GM21360 (cell line): ENCODE data around the gene LITAFD.

ENCODE experiments used
- ATAC-seq: cut with Tn5 transposase; IDR thresholded peaks from one replicate; pipeline ENCODE4 v1.9.1; 2021; ENCODE audit warnings: mild to moderate bottlenecking, moderate library complexity; ENCODE audit not compliant: unreplicated experiment

Gene LITAFD

DNA sequence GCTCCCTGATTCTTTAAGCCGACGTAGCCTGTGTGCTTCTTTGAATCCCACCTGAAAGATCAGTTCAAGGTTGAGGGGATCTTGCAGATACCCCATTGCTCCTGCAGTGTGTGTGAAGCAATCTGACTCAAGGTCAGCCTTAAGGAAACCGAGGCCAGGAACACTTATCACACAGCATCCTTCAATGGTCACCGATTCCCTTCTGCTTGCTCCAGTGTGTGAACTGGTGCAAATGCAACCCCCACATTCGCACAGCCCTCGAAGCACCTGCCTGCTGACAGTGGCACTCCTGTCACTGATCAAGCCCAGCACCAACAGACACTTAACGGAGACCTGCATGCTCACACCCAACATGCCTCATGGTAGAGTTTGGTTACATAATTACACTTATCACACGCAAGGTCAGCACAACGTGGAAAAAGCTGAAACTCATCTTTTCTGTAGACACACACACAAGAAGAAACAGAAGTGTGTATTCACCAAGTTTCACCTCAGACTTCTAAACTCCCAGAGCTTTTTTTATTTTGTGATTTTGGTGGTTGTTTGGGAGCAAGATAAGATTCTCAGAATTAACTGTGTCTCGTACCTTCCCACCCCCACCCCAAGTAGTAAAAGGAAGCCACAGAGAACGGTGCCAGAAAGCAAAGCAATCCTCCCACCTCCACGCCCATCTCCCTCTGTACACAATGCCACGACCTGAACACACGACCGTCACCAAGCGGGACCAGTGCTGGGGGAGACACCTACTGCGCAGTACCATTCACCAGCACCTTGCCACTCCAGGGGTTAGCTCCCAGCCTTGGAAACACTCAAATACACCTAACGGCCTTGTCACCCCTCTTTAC is 37.2 kb downstream of the LITAFD start:
- ATAC-seq, result no peak

- no peak for ATAC-seq
These were observed 37.8 kb downstream of the LITAFD start for GRCh38 chr16:8919934-8920462.

DNA sequence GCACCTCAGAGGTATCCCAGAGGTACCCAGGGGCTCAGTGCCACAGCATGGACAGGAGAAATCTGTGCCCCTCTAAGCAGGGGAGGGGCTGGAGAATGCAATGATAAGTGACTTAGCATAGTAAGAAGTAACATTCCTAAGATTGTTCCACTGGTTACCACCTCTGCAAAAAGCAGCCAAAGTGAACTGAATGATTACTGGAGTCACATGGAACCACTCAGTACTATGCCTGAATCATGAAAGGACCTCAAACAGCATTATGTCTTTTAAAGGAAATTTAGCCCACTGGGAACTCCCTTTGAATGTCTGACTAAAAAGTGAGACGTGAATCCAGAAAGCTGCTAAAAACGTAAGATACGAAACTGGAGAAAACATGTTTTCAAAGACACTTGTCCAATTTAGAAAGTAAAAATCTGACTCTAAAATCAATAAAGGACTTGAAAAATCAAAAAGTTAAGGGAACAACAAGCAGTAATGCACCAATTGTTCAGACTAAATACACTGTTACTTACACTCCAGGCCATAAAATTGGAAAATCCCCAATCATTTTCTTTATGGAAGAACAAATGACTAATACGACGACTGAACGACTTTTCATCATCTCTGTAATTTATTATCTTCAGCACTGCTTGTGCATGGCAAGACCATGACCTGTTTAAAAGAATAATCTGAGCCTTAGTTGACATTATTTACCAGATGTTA is 38.6 kb downstream of the LITAFD start:
- no peak for ATAC-seq

DNA sequence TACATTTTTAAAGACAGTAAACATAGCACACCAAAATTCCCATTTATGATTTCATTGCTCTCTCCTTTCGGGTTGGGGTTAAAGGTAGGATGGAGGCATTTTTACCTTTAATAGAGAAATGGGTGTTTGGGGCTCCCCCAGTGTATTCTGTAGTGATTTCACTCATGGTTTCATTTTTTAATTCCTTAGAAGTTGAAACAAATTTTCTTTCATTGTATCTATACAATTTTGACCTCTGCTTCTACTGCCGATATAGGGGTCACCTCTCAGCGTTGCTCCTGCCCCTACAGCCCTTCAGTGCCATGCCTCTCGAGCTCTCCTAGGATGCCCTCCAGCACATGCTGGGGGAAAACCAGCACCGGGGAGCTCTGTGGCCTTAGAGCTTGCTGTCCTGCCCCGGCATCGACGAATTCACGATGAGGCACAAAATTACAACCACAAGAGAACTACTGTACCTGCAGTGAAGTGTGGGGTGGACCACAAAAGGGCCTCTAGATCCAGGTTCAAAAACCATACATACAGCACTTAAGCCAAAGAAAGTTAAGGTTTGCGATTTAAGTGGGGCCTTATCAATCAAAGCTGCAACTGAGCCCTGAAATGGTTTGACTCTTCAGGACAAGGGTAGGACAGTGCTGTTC is 39.3 kb downstream of the LITAFD start:
- ATAC-seq, result no peak

DNA sequence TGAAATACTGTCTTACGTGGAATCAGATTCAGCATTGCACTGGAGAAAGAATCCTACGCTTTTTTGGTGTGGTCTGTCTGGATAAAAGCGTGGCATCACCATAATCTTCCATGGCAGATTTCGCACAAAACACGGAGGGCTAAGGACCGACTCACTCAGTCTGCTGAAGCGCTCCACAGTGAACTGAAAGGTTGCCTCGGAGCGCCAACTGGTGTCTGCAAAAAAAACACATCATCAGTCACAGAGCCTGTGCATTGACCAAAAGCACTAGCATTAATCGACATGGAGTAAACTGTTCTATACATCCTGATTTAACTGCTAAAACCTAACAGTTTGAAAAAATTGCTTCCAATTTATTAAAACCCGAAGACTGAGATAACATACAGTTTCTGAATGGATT is 41.0 kb downstream of the LITAFD start:
- no peak for ATAC-seq

- no peak for ATAC-seq
These were observed 42.1 kb downstream of the LITAFD start for GRCh38 chr16:8924214-8924613.

- no peak for ATAC-seq
These were observed 43.3 kb downstream of the LITAFD start for GRCh38 chr16:8925455-8925854.

- no peak for ATAC-seq
These were observed 44.7 kb downstream of the LITAFD start for GRCh38 chr16:8926827-8927226.

DNA sequence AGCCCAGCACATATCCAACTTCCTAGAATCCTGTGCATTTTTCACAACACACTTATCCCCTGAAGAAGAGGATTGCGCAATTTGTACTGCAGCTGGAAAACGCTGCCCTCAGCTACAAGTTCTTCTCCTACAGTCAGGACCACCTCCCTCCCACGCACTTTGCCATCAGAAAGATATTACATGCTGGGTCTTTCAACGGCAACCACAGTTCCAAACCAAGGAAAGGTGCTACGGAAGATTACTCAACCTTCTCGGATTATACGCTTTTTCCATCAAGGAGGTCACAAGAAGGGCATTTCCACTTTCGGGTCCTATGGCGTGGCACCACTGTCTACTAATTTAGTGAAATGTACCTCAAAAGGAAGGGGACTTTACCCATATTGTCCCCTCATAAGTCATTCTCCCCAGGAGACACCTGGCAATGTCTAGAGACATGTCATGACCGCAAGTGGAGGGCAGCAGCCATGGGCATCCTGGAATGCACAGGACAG is 46.4 kb downstream of the LITAFD start:
- no peak for ATAC-seq

- no peak for ATAC-seq
These were observed 47.1 kb downstream of the LITAFD start for GRCh38 chr16:8929086-8929748.

GRCh38 chr16:8931859-8932258 is 49.7 kb downstream of the LITAFD start:
- ATAC-seq, result no peak

DNA sequence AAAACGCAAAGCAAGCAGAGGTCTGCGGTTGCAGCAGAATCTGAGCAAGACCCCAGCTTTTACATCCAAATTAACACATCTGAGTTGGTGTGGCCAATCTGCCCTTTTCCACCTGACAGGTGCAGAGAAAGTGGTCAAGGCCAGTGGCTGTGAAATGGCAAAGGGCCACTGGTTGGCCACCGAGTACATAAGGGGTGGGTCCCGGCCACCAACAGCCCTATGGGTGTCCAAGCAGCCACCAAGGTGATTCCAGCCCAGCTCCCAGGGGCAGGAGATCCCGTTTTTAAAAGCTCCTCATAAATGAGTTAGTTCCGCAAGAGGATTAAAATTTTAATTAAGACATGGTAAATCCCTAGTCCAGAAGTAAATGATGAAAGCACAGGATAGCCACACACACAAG is 52.5 kb downstream of the LITAFD start:
- ATAC-seq, result no peak
